HCT116 (cell line): ENCODE data around the gene OTUD5. TPM values are rescaled to one million over a fixed set of nuclear protein-coding genes. Genes with fewer than 3 reads are reported as not detected.

Experiments
- ATAC-seq: fragments of 200-7000 bp; cut with Tn5 transposase; 2 replicates; pipeline ENCODE4 v1.9.1; 2020; ENCODE audit warnings: mild to moderate bottlenecking, moderate library complexity
- BruUV-seq: library from RNA; stranded (reverse); fragments of 400-500 nt; replicated peaks from 2 replicates; lab custom pipeline; 2021; lab: Mats Ljungman, UMichigan
- CTCF ChIA-PET: fragments of 300-600 bp; sonication (Branson Sonifier 250); formaldehyde crosslinking; loops from one replicate; lab custom pipeline; 2021; ENCODE audit warnings: antibody characterized with exemption; lab: Charles Lee
- POLR2A ChIA-PET: fragments of 300-600, 350-600 bp; sonication (Branson Sonifier 250); formaldehyde crosslinking; loops from one replicate; lab custom pipeline; 2021; ENCODE audit warnings: antibody characterized with exemption; lab: Charles Lee
- RAD21 ChIA-PET, 2 experiments: fragments of 300-600 bp; sonication (Branson Sonifier 250); formaldehyde crosslinking; loops; one replicate each; lab custom pipeline; 2023; ENCODE audit warnings: low total read pairs in 2 of 2; ENCODE audit not compliant: uncharacterized antibody in 2 of 2, unreplicated experiment in 2 of 2, low non-redundant PET in 1 of 2; lab: Charles Lee
- DNase-seq: peaks from one replicate; pipeline ENCODE4 v3.0.0-alpha.2; 2010; ENCODE audit warnings: low read depth, low spot score
- H2AFZ ChIP-seq: fragments of 200-600 bp; shearing (Covaris generic), sonication (generic); 2 replicates; pipeline ENCODE4 v1.6.1; 2017; ENCODE audit warnings: low read depth, mixed run types, mixed read lengths, antibody characterized with exemption, low read length; ENCODE audit not compliant: poor library complexity, severe bottlenecking
- H3K27ac ChIP-seq: 2 replicates; pipeline ENCODE4 v1.5.1; 2012; ENCODE audit warnings: low read depth, low read length
- H3K27me3 ChIP-seq: fragments of 200-600 bp; sonication (generic); 2 replicates; pipeline ENCODE4 v1.6.1; 2016; ENCODE audit warnings: mixed run types, low read length, mixed read lengths; ENCODE audit not compliant: insufficient read depth
- H3K36me3 ChIP-seq, 2 experiments: fragments of 200-500 bp in 1 of 2; fragments of 200-600 bp in 1 of 2; sonication (Bioruptor generic) in 1 of 2; sonication (generic) in 1 of 2; 2 replicates each; pipeline versions ENCODE4 v1.5.1 to v1.6.1; 2014 to 2016; ENCODE audit warnings: low read length in 2 of 2, inconsistent platforms in 1 of 2, mixed read lengths in 1 of 2, mixed run types in 1 of 2; ENCODE audit not compliant: insufficient read depth in 2 of 2, control insufficient read depth in 1 of 2
- H3K4me1 ChIP-seq, 2 experiments: fragments of 200-600 bp in 1 of 2; sonication (generic) in 1 of 2; 2 replicates each; pipeline versions ENCODE4 v1.5.1 to v1.6.1; 2012 to 2017; ENCODE audit warnings: low read length in 2 of 2, inconsistent platforms in 1 of 2, mild to moderate bottlenecking in 1 of 2, mixed read lengths in 1 of 2, mixed run types in 1 of 2, moderate library complexity in 1 of 2; ENCODE audit not compliant: insufficient read depth in 2 of 2, control insufficient read depth in 1 of 2
- H3K4me2 ChIP-seq: fragments of 200-600 bp; sonication (generic); 2 replicates; pipeline ENCODE4 v1.6.1; 2017; ENCODE audit warnings: mixed run types, low read length, mixed read lengths
- H3K4me3 ChIP-seq, 2 experiments: fragments of 200-600 bp in 1 of 2; sonication (generic) in 1 of 2; replicated peaks in 1 of 2; 2 replicates each; pipeline ENCODE4 v1.5.1; 2011 to 2016; ENCODE audit warnings: low read length in 2 of 2, control low read depth in 1 of 2, low read depth in 1 of 2, mild to moderate bottlenecking in 1 of 2, mixed read lengths in 1 of 2, mixed run types in 1 of 2
- H3K79me2 ChIP-seq: fragments of 200-600 bp; sonication (generic); 2 replicates; pipeline ENCODE4 v1.6.1; 2017; ENCODE audit warnings: mild to moderate bottlenecking, mixed run types, low read length, moderate library complexity, mixed read lengths; ENCODE audit not compliant: insufficient read depth
- H3K9ac ChIP-seq: fragments of 200-600 bp; sonication (generic); 2 replicates; pipeline ENCODE4 v1.6.1; 2016; ENCODE audit warnings: low read length, mixed read lengths
- H3K9me2 ChIP-seq: fragments of 200-600 bp; sonication (generic), shearing (Covaris generic); 2 replicates; pipeline ENCODE4 v1.6.1; 2017; ENCODE audit warnings: mixed run types, mild to moderate bottlenecking, moderate library complexity; ENCODE audit not compliant: insufficient read depth
- H3K9me3 ChIP-seq, 2 experiments: fragments of 200-500 bp in 1 of 2; fragments of 200-600 bp in 1 of 2; sonication (Bioruptor generic) in 1 of 2; sonication (generic) in 1 of 2; 2 replicates each; pipeline ENCODE4 v1.6.1; 2014 to 2017; ENCODE audit warnings: low read length in 2 of 2, mixed read lengths in 2 of 2, inconsistent platforms in 1 of 2, low read depth in 1 of 2, mild to moderate bottlenecking in 1 of 2, mixed run types in 1 of 2, moderate library complexity in 1 of 2; ENCODE audit not compliant: control insufficient read depth in 1 of 2, insufficient read depth in 1 of 2
- H4K20me1 ChIP-seq: fragments of 200-600 bp; sonication (generic), shearing (Covaris generic); 2 replicates; pipeline ENCODE4 v1.6.1; 2017; ENCODE audit warnings: mixed run types, mild to moderate bottlenecking, moderate library complexity; ENCODE audit not compliant: insufficient read depth
- ELF1 ChIP-seq: IDR thresholded peaks from 2 replicates; pipeline ENCODE4 v1.6.1; 2012; ENCODE audit warnings: low read depth, borderline replicate concordance
- EZH2 ChIP-seq: fragments of 200-600 bp; sonication (generic); IDR thresholded peaks from 2 replicates; pipeline ENCODE4 v1.6.1; 2017; ENCODE audit warnings: antibody characterized with exemption, mixed run types
- EZH2phosphoT487 ChIP-seq: fragments of 200-600 bp; IDR thresholded peaks from 2 replicates; pipeline ENCODE4 v1.6.1; 2018; ENCODE audit warnings: antibody characterized with exemption, borderline replicate concordance
- JUND ChIP-seq: IDR thresholded peaks from 2 replicates; pipeline ENCODE4 v1.6.1; 2012
- POLR2A ChIP-seq: IDR thresholded peaks from 2 replicates; pipeline ENCODE4 v1.7.0; 2011; ENCODE audit warnings: borderline replicate concordance; ENCODE audit not compliant: insufficient read depth, insufficient read length; ENCODE audit errors: extremely low read depth
- POLR2AphosphoS5 ChIP-seq: IDR thresholded peaks from 2 replicates; pipeline ENCODE4 v1.6.1; 2011; ENCODE audit warnings: mild to moderate bottlenecking, low read depth, low read length, moderate library complexity
- RAD21 ChIP-seq: IDR thresholded peaks from 2 replicates; pipeline ENCODE4 v1.6.1; 2012; ENCODE audit warnings: low read depth, mild to moderate bottlenecking
- SP1 ChIP-seq: IDR thresholded peaks from 2 replicates; pipeline ENCODE4 v1.6.1; 2012; ENCODE audit warnings: low read depth
- TCF7L2 ChIP-seq: IDR thresholded peaks from 2 replicates; pipeline ENCODE4 v1.7.0; 2011; ENCODE audit warnings: borderline replicate concordance, inconsistent platforms; ENCODE audit not compliant: insufficient read depth, insufficient read length; ENCODE audit errors: extremely low read depth
- ZNF274 ChIP-seq: fragments of 200-500 bp; sonication (Bioruptor generic); IDR thresholded peaks from 2 replicates; pipeline ENCODE4 v1.6.1; 2014; ENCODE audit warnings: mild to moderate bottlenecking, low read depth, low read length, inconsistent platforms
- intact Hi-C: fragments of 100-400 bp; cut with micrococcal nuclease; formaldehyde crosslinking; loops from 2 replicates; pipeline ENCODE4 v1.10.0; 2022
- total RNA-seq: library from RNA; stranded (reverse); gene quantifications from one replicate; pipeline ENCODE4 v1.2.1, GENCODE V29; 2021; ENCODE audit not compliant: unreplicated experiment
- TF ChIP-seq, protein P1 (sequence below): IDR thresholded peaks from 2 replicates; pipeline ENCODE4 v1.6.1; 2012; ENCODE audit warnings: low read depth

Gene OTUD5
- total RNA-seq, 1 experiment from 2014 or later = 42.6 TPM

DNA sequence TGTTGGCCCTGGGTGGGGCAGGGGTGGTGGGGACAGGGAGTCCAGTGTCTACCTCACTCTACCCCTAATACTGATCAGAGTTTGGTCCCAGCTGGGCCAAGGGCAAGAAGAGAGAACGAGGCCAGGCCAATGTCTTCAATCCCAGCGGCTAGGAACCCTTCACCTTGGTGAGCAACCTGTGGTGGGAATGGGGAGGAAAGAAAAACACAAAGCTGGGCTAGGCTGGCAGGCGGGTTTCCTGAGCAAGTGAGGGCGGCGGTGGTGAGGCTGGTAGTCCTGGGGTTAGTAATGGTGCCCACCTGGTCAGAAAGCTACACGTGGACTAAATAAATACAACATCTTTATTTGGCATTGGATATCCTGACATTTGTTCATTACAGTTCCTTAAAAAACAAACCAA lies 54.1 kb downstream of the OTUD5 start:
- no TSS peak for BruUV-seq
- Histone ChIP-seq H3K27me3 (no peaks in the 10 kb centered on the region), H3K4me1 (peaks cover 3 to 4% of the 10 kb centered on the region in 2 experiments; a peak in 1 of 4 replicates)
- RAD21 ChIA-PET = no interaction called here
- TF ChIP-seq, protein P1, sequence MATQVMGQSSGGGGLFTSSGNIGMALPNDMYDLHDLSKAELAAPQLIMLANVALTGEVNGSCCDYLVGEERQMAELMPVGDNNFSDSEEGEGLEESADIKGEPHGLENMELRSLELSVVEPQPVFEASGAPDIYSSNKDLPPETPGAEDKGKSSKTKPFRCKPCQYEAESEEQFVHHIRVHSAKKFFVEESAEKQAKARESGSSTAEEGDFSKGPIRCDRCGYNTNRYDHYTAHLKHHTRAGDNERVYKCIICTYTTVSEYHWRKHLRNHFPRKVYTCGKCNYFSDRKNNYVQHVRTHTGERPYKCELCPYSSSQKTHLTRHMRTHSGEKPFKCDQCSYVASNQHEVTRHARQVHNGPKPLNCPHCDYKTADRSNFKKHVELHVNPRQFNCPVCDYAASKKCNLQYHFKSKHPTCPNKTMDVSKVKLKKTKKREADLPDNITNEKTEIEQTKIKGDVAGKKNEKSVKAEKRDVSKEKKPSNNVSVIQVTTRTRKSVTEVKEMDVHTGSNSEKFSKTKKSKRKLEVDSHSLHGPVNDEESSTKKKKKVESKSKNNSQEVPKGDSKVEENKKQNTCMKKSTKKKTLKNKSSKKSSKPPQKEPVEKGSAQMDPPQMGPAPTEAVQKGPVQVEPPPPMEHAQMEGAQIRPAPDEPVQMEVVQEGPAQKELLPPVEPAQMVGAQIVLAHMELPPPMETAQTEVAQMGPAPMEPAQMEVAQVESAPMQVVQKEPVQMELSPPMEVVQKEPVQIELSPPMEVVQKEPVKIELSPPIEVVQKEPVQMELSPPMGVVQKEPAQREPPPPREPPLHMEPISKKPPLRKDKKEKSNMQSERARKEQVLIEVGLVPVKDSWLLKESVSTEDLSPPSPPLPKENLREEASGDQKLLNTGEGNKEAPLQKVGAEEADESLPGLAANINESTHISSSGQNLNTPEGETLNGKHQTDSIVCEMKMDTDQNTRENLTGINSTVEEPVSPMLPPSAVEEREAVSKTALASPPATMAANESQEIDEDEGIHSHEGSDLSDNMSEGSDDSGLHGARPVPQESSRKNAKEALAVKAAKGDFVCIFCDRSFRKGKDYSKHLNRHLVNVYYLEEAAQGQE = no peak
- no peak for TF ChIP-seq EZH2phosphoT487
- TF ChIP-seq ELF1 = no peak
- TF ChIP-seq JUND = no peak
- no peak for TF ChIP-seq EZH2
- TF ChIP-seq ZNF274 = no peak
- TF ChIP-seq POLR2A = no peak
- no peak for TF ChIP-seq SP1
- TF ChIP-seq TCF7L2 = no peak
- no peak for TF ChIP-seq RAD21
- no peak for TF ChIP-seq POLR2AphosphoS5
- TF ChIP-seq, all 23 proteins: peak for 0
- ChIA-PET CTCF (no interaction called here), POLR2A (no interaction called here)
- Histone ChIP-seq H3K9me3 (no peaks in the 10 kb centered on the region), H4K20me1 (no peaks in the 10 kb centered on the region), H3K79me2 (peaks cover 16% of the 10 kb centered on the region), H3K4me2 (no peak overlapping the region), H3K9ac (no peak overlapping the region), H2AFZ (no peak overlapping the region), H3K27ac (no peak overlapping the region), H3K9me2 (no peaks in the 10 kb centered on the region), H3K4me3 (no peak overlapping the region), H3K36me3 (no peaks in the 10 kb centered on the region; a peak in 2 of 4 replicates)
- intact Hi-C loops = no loop called here
- DNase-seq (no peak), ATAC-seq (no peak)
